Lower leg skin (tissue), 4 donors: ENCODE measurements around the gene PRCP. TPM values are rescaled to one million over a fixed set of nuclear protein-coding genes. Genes with fewer than 3 reads are reported as not detected.
A peak's percentile ranks its signal among the peaks of the same experiment; 100 is the strongest.
"Not testable (repeated sequence)": the region's sequence is repeated elsewhere in the genome, so short reads cannot be mapped to it uniquely, and the experiment has no call there.

Experiments
- DNase-seq, 2 donors: peaks; one replicate each; pipeline ENCODE4 v3.0.0-alpha.2; 2019; ENCODE audit warnings: low spot score in 2 of 2
- H3K4me3 ChIP-seq: fragments of 200-600 bp; sonication (generic); 2 replicates; pipeline ENCODE4 v1.5.1; 2017; ENCODE audit warnings: mild to moderate bottlenecking, low read depth; ENCODE audit not compliant: poor library complexity, severe bottlenecking
- POLR2A ChIP-seq, 2 donors: fragments of 450-650 bp; IDR thresholded peaks; one replicate each; pipeline ENCODE4 v1.6.1; 2016 to 2017; ENCODE audit warnings: antibody characterized with exemption in 2 of 2, mild to moderate bottlenecking in 1 of 2, moderate library complexity in 1 of 2
- WGBS, 2 donors: methylation state at CpG; one replicate each; pipeline ENCODE4 v1.1.5; 2018; 5-methylcytosine and 5-hydroxymethylcytosine counted together
- intact Hi-C: fragments of 100-400 bp; cut with DNase I; formaldehyde crosslinking; loops from one replicate; pipeline ENCODE4 v1.15.0; 2023; ENCODE audit warnings: low total_unique reads
- total RNA-seq, 4 donors: library from RNA; depleted of rRNA; stranded (reverse); fragments of >200 nt; gene quantifications; one replicate each; pipeline ENCODE4 v1.1.0, GENCODE V29; 2016
- TF ChIP-seq, protein P1 (sequence below), 3 donors: fragments of 450-650 bp; IDR thresholded peaks; one replicate each; pipeline ENCODE4 v1.5.1; 2016; ENCODE audit warnings: antibody characterized with exemption in 3 of 3, mild to moderate bottlenecking in 3 of 3, moderate library complexity in 2 of 3

The PRCP gene
- total RNA-seq, 4 donors from 2014 or later = 31.5 to 56.8 (median 53.8) TPM

DNA sequence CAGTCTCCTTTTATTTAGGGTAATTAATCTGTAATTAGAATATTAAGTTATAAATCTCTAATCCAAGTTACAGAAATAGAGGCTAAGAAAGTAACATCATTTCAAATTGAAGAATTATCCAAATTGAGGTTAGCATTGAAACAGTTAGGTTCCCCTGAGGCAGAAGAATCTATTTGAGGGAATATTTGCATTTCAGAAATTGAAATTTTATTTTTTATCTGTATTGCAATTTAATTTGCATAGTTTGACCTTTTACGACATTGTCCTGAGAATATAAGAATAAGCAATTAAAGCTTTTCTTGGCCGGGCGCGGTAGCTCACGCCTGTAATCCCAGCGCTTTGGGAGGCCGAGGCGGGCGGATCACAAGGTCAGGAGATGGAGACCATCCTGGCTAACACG lies 28.9 kb upstream of the PRCP start:
- DNase-seq = no peak
- intact Hi-C loops = no loop called here
- no peak overlapping the region for H3K4me3 ChIP-seq
- WGBS, 2 donors = 97 to 98% methylated on average over 10 of the region's 10 CpGs
- TF ChIP-seq POLR2A (IDR thresholded peaks at IDR 0.05) = no peak
- TF ChIP-seq, protein P1, sequence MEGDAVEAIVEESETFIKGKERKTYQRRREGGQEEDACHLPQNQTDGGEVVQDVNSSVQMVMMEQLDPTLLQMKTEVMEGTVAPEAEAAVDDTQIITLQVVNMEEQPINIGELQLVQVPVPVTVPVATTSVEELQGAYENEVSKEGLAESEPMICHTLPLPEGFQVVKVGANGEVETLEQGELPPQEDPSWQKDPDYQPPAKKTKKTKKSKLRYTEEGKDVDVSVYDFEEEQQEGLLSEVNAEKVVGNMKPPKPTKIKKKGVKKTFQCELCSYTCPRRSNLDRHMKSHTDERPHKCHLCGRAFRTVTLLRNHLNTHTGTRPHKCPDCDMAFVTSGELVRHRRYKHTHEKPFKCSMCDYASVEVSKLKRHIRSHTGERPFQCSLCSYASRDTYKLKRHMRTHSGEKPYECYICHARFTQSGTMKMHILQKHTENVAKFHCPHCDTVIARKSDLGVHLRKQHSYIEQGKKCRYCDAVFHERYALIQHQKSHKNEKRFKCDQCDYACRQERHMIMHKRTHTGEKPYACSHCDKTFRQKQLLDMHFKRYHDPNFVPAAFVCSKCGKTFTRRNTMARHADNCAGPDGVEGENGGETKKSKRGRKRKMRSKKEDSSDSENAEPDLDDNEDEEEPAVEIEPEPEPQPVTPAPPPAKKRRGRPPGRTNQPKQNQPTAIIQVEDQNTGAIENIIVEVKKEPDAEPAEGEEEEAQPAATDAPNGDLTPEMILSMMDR (IDR thresholded peaks at IDR 0.05) = no peak

DNA sequence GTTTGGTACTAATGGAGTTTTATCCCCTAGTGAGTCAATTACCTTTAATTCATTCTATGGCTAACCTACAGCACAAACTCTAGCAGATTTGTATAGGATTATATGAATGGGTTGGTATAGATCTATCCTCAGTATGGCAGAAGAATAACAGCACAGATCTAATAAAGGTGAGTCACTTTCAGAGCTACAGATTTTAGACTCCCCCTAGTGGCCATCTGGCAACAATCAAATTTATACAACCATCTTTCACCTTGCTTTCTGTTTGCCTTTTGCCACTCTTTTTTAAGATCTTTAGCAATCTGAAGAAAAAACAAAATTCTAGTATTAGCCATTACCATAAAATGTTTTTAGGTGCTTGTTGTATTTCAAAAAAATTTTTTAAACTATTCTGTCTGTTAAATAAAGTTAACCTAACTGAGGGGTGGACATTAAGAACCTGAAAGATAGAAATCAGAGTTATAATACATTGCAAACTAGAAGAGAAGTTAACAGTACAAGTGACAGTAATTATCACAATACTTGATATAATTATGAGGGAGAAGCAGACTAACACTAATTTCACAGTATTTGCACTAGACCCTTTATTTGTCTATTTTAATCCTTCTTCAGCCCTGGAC lies 27.1 kb upstream of the PRCP start:
- no peak for DNase-seq
- H3K4me3 ChIP-seq = no peak overlapping the region
- intact Hi-C loops = no loop called here
- no peak for TF ChIP-seq POLR2A (IDR thresholded peaks at IDR 0.05)
- TF ChIP-seq, protein P1 (IDR thresholded peaks at IDR 0.05) = peak in 1 of 3 donors; percentile 18

DNA sequence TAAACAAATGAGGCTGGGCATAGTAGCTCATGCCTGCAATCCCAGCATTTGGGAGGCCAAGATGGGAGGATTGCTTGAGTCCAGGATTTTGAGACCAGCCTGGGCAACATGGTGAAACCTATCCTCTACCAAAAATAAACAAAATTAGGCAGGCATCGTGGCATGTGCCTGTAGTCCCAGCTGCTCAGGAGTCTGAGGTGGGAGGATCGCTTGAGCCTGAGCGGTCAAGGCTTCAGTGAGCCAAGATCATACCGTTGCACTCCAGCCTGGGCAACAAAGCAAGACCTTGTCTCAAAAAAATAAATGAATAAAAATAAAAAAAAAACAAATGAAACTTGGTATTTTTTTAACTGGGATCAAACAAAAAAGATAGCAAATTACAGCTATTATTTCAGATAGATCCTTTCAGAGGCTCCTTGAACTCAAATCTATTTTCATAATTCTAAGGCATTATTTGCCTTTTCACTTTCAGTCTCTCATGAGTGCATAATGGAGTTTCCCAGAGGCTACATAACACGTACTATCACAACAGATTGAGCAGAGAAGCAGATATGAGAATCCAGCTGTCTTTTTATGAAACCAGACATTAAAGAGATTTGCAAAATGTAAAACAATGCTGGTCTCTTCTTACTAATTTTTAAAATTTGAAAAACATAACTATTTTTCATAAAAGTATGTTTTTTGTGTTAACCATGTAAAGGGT lies 24.4 kb upstream of the PRCP start:
- no peak for DNase-seq
- 91 to 93% methylated on average over 5 of the region's 5 CpGs for WGBS, 2 donors
- H3K4me3 ChIP-seq = no peak overlapping the region
- TF ChIP-seq POLR2A (IDR thresholded peaks at IDR 0.05) = no peak
- TF ChIP-seq, protein P1 (IDR thresholded peaks at IDR 0.05) = no peak
- intact Hi-C loops = no loop called here

DNA sequence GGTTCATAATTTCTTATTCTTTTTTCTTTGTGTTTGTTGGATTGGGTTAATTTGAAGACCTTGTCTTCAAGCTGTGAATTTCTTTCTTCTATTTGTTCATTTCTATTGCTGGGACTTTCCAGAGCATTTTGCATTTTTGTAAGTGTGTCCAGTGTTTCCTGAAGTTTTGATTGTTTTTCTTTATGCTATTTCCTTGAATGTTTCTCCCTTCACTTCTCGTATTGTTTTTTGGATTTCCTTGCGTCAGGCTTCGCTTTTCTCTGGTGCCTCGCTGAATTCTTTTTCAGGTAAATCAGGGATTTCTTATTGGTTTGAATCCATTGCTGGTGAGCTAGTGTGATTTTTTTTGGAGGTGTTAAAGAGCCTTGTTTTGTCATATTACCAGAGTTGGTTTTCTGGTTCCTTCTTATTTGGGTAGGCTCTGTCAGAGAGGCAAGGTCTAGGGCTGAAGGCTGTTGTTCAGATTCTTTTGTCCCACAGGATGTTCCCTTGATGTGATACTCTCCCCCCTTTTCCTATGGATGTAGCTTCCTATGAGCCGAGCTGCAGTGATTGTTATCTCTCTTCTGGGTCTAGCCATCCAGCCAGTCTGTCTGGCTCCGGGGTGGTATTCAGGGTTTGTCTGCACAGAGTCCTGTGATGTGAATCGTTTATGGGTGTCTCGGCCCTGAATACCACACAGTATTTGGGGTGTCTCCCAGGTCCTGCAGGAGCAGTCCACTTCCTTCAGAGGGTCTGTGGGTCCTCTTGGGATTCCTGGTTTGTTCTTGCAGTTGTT lies 22.4 kb upstream of the PRCP start:
- DNase-seq, H3K4me3 ChIP-seq, intact Hi-C loops: not testable (repeated sequence)
- 74 to 75% methylated on average over 8 of the region's 8 CpGs for WGBS, 2 donors

DNA sequence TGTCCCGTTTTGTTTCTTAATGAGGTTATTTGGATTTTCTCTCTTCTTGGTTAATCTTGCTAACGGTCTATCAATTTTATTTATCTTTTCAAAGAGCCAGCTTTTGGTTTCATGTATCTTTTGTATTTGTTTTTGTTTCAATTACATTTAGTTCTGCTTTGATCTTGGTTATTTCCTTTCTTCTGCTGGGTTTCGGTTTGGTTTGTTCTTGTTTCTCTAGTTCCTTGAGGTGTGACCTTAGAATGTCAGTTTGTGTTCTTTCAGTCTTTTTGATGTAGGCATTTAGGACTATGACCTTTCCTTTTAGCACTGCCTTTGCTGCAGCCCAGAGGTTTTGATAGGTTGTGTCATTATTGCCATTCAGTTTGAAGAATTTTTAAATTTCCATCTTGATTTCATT lies 20.0 kb upstream of the PRCP start:
- 82 to 86% methylated on average over 3 of the region's 3 CpGs for WGBS, 2 donors
- H3K4me3 ChIP-seq, DNase-seq, intact Hi-C loops: not testable (repeated sequence)

DNA sequence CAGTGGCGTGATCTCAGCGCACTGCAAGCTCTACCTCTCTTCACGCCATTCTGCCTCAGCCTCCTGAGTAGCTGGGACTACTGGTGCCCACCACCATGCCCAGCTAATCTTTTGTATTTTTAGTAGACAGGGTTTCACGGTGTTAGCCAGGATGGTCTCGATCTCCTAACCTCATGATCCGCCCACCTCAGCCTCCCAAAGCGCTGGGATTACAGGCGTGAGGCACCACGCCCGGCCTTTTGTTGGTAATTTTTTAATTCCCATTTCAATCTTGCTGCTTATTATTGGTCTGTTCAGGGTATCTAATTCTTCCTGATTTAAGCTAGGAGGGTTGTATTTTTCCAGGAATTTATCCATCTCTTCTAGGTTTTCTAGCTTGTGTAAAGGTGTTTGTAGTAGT lies 19.6 kb upstream of the PRCP start:
- intact Hi-C loops, DNase-seq, H3K4me3 ChIP-seq: not testable (repeated sequence)
- WGBS, 2 donors = 98% methylated on average over 10 of the region's 10 CpGs

DNA sequence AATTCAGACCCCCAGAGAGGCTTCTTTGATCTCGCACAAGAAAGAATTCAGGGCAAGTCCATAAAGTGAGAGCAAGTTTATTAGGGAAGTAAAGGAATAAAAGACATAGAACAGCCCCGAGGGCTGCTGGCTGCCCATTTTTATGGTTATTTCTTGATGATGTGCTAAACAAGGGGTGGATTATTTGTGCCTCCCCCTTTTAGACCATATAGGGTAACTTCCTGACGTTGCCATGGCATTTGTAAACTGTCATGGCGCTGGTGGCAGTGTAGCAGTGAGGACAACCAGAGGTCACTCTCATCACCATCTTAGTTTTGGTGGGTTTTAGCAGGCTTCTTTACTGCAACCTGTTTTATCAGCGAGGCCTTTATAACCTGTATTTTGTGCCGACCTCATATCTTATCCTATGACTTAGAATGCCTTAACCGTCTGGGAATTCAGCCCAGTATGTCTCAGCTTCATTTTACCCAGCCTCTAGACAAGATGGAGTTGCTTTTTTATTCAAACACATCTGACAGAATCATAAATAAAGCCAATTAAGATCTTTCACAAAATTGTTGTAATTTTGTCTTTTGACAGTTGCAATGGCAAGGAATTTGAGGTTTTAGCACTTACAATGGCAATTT lies 8.9 kb upstream of the PRCP start:
- WGBS, 2 donors = 66 to 73% methylated on average over 7 of the region's 7 CpGs
- DNase-seq = no peak
- intact Hi-C loops = loop anchor here (5.0 to 10.0 kb wide), 2 partner anchors 286 to 343 kb away; partner anchors contain the start of gene ANKRD42
- H3K4me3 ChIP-seq = no peak overlapping the region
- TF ChIP-seq, protein P1 (IDR thresholded peaks at IDR 0.05) = no peak
- TF ChIP-seq POLR2A (IDR thresholded peaks at IDR 0.05) = no peak
